Stomach smooth muscle (tissue), 2 donors: ENCODE results near the gene SMG7.

ENCODE experiments used
- H3K27ac ChIP-seq: one replicate; pipeline ENCODE4 v1.7.0; 2013; ENCODE audit warnings: mild to moderate bottlenecking, low read length, inconsistent platforms
- H3K27me3 ChIP-seq, 2 donors: one replicate each; pipeline ENCODE4 v1.7.0; 2013; ENCODE audit warnings: low read length in 2 of 2; ENCODE audit not compliant: insufficient read depth in 2 of 2, control insufficient read depth in 1 of 2
- H3K36me3 ChIP-seq, 2 donors: one replicate each; pipeline ENCODE4 v1.7.0; 2013; ENCODE audit warnings: low read length in 2 of 2; ENCODE audit not compliant: control insufficient read depth in 2 of 2, insufficient read depth in 2 of 2
- H3K4me1 ChIP-seq: one replicate; pipeline ENCODE4 v1.7.0; 2013; ENCODE audit warnings: low read length; ENCODE audit not compliant: control insufficient read depth, insufficient read depth
- H3K4me3 ChIP-seq, 2 donors: one replicate each; pipeline ENCODE4 v1.7.0; 2013; ENCODE audit warnings: low read length in 2 of 2
- H3K9ac ChIP-seq, 2 donors: one replicate each; pipeline ENCODE4 v1.7.0; 2013; ENCODE audit warnings: low read length in 2 of 2, mild to moderate bottlenecking in 1 of 2
- H3K9me3 ChIP-seq, 2 donors: one replicate each; pipeline ENCODE4 v1.7.0; 2013; ENCODE audit warnings: low read length in 2 of 2; ENCODE audit not compliant: control insufficient read depth in 2 of 2
- donor health status: healthy.
- donor health status: Pancreatic carcinoma.

SMG7 gene

GRCh38 chr1:183562701-183563100, 90.4 kb downstream of the SMG7 start:
- Histone ChIP-seq H3K9ac (no peak overlapping the region), H3K27ac (no peak overlapping the region), H3K9me3 (no peaks in the 10 kb centered on the region), H3K4me3 (no peak overlapping the region), H3K36me3 (no peaks in the 10 kb centered on the region), H3K4me1 (peaks cover 4% of the 10 kb centered on the region), H3K27me3 (no peaks in the 10 kb centered on the region)

GRCh38 chr1:183565261-183565660, 93.0 kb downstream of the SMG7 start:
- no peaks in the 10 kb centered on the region for H3K36me3 ChIP-seq
- no peak overlapping the region for H3K27ac ChIP-seq
- no peaks in the 10 kb centered on the region for H3K27me3 ChIP-seq
- no peak overlapping the region for H3K9ac ChIP-seq
- peaks cover 6% of the 10 kb centered on the region for H3K4me1 ChIP-seq
- H3K9me3 ChIP-seq = no peaks in the 10 kb centered on the region
- H3K4me3 ChIP-seq = no peak overlapping the region

DNA sequence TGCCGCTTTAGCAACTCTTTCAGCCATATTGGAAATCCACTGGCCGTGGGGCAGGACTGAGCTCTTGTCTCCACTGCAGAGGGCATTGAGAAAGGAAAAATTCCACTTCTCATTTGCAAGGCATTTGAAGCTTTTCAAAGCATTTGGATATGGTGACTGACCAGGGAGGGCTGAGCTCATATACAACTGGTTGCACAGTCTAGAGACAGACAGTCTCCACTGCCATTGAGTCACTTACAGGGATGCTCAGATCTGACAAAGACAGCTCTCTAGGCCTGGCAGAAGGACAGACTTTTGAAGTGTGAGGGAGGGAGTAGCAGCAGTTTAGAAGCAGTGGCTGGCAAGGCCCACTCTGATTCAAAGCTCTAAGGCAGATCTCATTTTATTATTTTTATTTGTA, 93.7 kb downstream of the SMG7 start:
- Histone ChIP-seq H3K36me3 (no peaks in the 10 kb centered on the region), H3K27ac (no peak overlapping the region), H3K4me3 (no peak overlapping the region), H3K9me3 (no peaks in the 10 kb centered on the region), H3K4me1 (peaks cover 6% of the 10 kb centered on the region), H3K9ac (no peak overlapping the region), H3K27me3 (peaks cover 0 to 2% of the 10 kb centered on the region in 2 donors)

DNA sequence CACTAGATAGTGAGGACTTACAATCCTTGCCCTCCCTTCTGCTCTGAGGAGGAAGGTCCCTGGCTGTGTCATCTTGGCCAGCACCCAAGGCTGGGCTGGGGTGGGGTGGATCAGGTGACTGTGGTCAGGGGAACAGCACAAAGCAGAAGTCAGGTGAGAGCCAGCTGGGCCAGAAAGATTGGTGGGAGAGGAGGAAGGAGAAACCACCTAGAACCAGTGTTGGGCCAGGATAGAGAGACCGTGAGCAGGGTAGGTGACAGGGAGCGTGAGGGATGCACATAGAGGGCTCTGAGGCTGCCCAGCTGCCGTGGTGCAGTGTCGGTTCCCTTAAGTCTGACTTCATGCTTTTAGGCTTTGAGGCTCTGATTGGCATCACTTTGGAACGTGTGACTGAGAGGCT, 95.3 kb downstream of the SMG7 start:
- H3K27me3 ChIP-seq = peaks cover 0 to 2% of the 10 kb centered on the region in 2 donors
- H3K9me3 ChIP-seq = no peaks in the 10 kb centered on the region
- H3K4me3 ChIP-seq = no peak overlapping the region
- peaks cover 6% of the 10 kb centered on the region for H3K4me1 ChIP-seq
- H3K9ac ChIP-seq = no peak overlapping the region
- H3K27ac ChIP-seq = no peak overlapping the region
- no peaks in the 10 kb centered on the region for H3K36me3 ChIP-seq

GRCh38 chr1:183568176-183569021, 96.1 kb downstream of the SMG7 start:
- H3K27me3 ChIP-seq = peaks cover 0 to 2% of the 10 kb centered on the region in 2 donors
- no peaks in the 10 kb centered on the region for H3K9me3 ChIP-seq
- H3K4me1 ChIP-seq = peaks cover 6% of the 10 kb centered on the region
- H3K27ac ChIP-seq = no peak overlapping the region
- H3K4me3 ChIP-seq = no peak overlapping the region
- no peak overlapping the region for H3K9ac ChIP-seq
- no peaks in the 10 kb centered on the region for H3K36me3 ChIP-seq

GRCh38 chr1:183569141-183569540, 96.8 kb downstream of the SMG7 start:
- peaks cover 0 to 2% of the 10 kb centered on the region in 2 donors for H3K27me3 ChIP-seq
- peaks cover 7% of the 10 kb centered on the region for H3K4me1 ChIP-seq
- no peak overlapping the region for H3K27ac ChIP-seq
- H3K9me3 ChIP-seq = no peaks in the 10 kb centered on the region
- H3K9ac ChIP-seq = no peak overlapping the region
- no peak overlapping the region for H3K4me3 ChIP-seq
- no peaks in the 10 kb centered on the region for H3K36me3 ChIP-seq

DNA sequence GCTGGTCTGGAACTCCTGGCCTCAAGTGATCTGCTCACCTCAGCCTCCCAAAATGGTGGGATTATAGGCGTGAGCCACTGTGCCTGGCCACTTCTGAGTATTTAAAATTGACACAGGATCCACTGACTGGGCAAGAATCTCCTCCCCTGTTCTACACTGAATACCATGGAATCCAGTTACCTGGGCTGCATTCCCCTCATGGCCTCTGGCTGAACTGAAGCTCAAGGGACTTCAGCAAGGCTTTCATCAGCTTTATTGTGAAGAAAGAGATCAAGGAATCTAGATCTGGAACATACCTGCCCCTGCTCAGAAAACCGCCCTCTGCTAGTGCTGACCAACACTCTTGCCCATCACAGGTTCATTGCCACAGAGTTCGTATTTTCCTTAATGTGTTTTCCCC, 97.5 kb downstream of the SMG7 start:
- no peak overlapping the region for H3K9ac ChIP-seq
- H3K27ac ChIP-seq = no peak overlapping the region
- no peaks in the 10 kb centered on the region for H3K36me3 ChIP-seq
- H3K4me3 ChIP-seq = no peak overlapping the region
- H3K9me3 ChIP-seq = no peaks in the 10 kb centered on the region
- peaks cover 11% of the 10 kb centered on the region for H3K4me1 ChIP-seq
- H3K27me3 ChIP-seq = peaks cover 0 to 2% of the 10 kb centered on the region in 2 donors

- H3K27ac ChIP-seq = no peak overlapping the region
- H3K4me3 ChIP-seq = no peak overlapping the region
- H3K36me3 ChIP-seq = no peaks in the 10 kb centered on the region
These were observed 98.2 kb downstream of the SMG7 start for GRCh38 chr1:183570451-183570850.

GRCh38 chr1:183571678-183572268, 99.5 kb downstream of the SMG7 start:
- Histone ChIP-seq H3K27ac (no peak overlapping the region), H3K9ac (no peak overlapping the region), H3K4me1 (peaks cover 11% of the 10 kb centered on the region), H3K36me3 (no peaks in the 10 kb centered on the region), H3K4me3 (no peak overlapping the region), H3K27me3 (peaks cover 0 to 2% of the 10 kb centered on the region in 2 donors), H3K9me3 (no peaks in the 10 kb centered on the region)

More at GRCh38 chr1:183570451-183570850, 98.2 kb downstream of the SMG7 start:
- no peak overlapping the region for H3K9ac ChIP-seq
- H3K4me1 ChIP-seq = peaks cover 11% of the 10 kb centered on the region
- no peaks in the 10 kb centered on the region for H3K9me3 ChIP-seq
- H3K27me3 ChIP-seq = peaks cover 0 to 2% of the 10 kb centered on the region in 2 donors

GRCh38 chr1:183572721-183573120, 100.4 kb downstream of the SMG7 start:
- H3K27me3 ChIP-seq = peaks cover 0 to 2% of the 10 kb centered on the region in 2 donors
- H3K4me1 ChIP-seq = peaks cover 7% of the 10 kb centered on the region
- no peaks in the 10 kb centered on the region for H3K9me3 ChIP-seq
- H3K36me3 ChIP-seq = no peaks in the 10 kb centered on the region
- no peak overlapping the region for H3K27ac ChIP-seq
- H3K4me3 ChIP-seq = no peak overlapping the region
- no peak overlapping the region for H3K9ac ChIP-seq

DNA sequence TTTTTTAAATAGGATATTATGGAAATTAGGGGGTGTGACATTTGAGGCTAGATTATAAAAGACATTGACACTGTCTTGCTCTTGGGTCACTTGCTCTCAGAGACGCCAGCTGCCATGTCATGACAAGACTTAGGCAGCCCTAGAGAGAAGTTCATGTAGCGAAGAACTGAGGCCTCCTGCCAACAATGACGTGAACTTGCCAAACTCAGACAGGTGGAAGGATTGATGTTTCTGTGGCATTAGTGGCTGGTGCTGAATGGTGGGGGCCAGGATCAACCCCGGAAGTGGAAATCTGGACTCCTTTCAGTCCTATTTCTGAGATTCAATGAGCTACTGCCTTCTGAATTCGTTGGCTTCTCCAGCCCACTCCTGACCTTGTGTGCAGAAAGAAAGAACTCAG, 103.3 kb downstream of the SMG7 start:
- H3K4me3 ChIP-seq = no peak overlapping the region
- H3K4me1 ChIP-seq = peaks cover 14% of the 10 kb centered on the region
- H3K36me3 ChIP-seq = no peaks in the 10 kb centered on the region
- no peak overlapping the region for H3K27ac ChIP-seq
- peaks cover 0 to 2% of the 10 kb centered on the region in 2 donors for H3K27me3 ChIP-seq
- no peaks in the 10 kb centered on the region for H3K9me3 ChIP-seq
- no peak overlapping the region for H3K9ac ChIP-seq
